Brain microvascular endothelial cell (primary cell): ENCODE results near the gene RAB3GAP1.

Experiments
- DNase-seq: peaks from one replicate; pipeline ENCODE4 v3.0.0-alpha.2; 2020
- H3K27ac ChIP-seq: fragments of 250-450 bp; sonication (Bioruptor Pico); 2 replicates; pipeline ENCODE4 v1.5.1; 2020; ENCODE audit warnings: mild to moderate bottlenecking, moderate library complexity
- H3K27me3 ChIP-seq: fragments of 250-450 bp; sonication (Bioruptor Pico); replicated peaks from 2 replicates; pipeline ENCODE4 v1.5.1; 2020; ENCODE audit warnings: mild to moderate bottlenecking
- H3K36me3 ChIP-seq: fragments of 250-450 bp; sonication (Bioruptor Pico); replicated peaks from 2 replicates; pipeline ENCODE4 v1.5.1; 2020; ENCODE audit warnings: mild to moderate bottlenecking
- H3K4me3 ChIP-seq: 2 replicates; pipeline ENCODE4 v1.5.1; 2011; ENCODE audit warnings: low read depth, mild to moderate bottlenecking, control low read depth, low read length, moderate library complexity
- CTCF ChIP-seq: IDR thresholded peaks from 2 replicates; pipeline ENCODE4 v1.5.1; 2011; ENCODE audit warnings: low read depth, mild to moderate bottlenecking, moderate library complexity, low read length, control low read depth, inconsistent platforms; ENCODE audit errors: missing control alignments
- in situ Hi-C: cut with HindIII; loops from 2 replicates; pipeline ENCODE4 v1.10.0; 2017; ENCODE audit warnings: low sequenced_read_pairs, low pct_ligation_motif_present

Gene RAB3GAP1

GRCh38 chr2:135190799-135191198 is 138.7 kb downstream of the RAB3GAP1 start:
- TF ChIP-seq CTCF: no peak
- H3K27me3 ChIP-seq: no peaks in the 10 kb centered on the region
- no peaks in the 10 kb centered on the region for H3K36me3 ChIP-seq
- in situ Hi-C loops: no loop called here
- H3K4me3 ChIP-seq: no peak overlapping the region
- no peak overlapping the region for H3K27ac ChIP-seq
- DNase-seq: no peak

DNA sequence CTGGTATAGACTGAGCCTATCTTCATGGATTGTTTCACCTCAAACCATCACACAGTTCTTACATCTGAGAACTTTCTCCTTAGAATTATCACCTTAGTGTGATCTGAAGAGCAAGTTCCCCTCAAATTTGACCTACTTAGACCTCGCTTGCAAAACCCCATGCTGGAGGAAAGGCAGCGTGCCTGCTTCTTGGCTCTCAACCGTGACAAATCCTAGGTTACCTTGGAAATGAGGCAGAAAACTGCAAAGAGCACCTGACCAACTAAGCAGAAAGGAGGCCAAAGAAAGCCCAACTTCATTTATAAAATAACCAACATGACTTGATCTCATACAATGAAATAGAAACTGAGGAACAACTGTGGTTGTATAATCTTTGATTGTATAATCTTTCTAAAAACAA is 146.4 kb downstream of the RAB3GAP1 start:
- no peaks in the 10 kb centered on the region for H3K27me3 ChIP-seq
- H3K4me3 ChIP-seq: no peak overlapping the region
- in situ Hi-C loops: no loop called here
- DNase-seq: no peak
- no peak overlapping the region for H3K27ac ChIP-seq
- H3K36me3 ChIP-seq: no peaks in the 10 kb centered on the region
- TF ChIP-seq CTCF: no peak

GRCh38 chr2:135202751-135203150 is 150.7 kb downstream of the RAB3GAP1 start:
- no peak overlapping the region for H3K4me3 ChIP-seq
- DNase-seq: no peak
- no peaks in the 10 kb centered on the region for H3K27me3 ChIP-seq
- no peak overlapping the region for H3K27ac ChIP-seq
- TF ChIP-seq CTCF: no peak
- H3K36me3 ChIP-seq: no peaks in the 10 kb centered on the region
- in situ Hi-C loops: no loop called here

DNA sequence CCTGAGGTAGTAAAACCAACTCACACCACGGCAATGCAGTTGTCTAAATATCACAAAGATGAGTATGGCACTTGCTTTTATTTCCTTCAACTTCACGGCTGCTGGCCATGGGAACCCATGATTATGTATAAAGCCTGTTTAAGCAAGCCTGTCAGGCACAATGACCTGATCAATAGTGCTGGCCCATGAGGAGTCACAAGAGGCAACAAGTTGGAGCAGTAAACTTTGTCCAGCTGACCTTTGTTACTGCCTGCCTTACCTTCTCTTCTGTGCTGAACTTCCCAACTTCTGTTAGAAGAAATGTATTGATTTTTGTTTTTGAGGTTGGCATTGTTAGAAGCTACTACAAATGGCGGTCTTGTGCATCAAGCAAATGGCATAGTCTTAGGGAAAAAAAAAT is 151.9 kb downstream of the RAB3GAP1 start:
- no peak overlapping the region for H3K27ac ChIP-seq
- no peak for TF ChIP-seq CTCF
- no peaks in the 10 kb centered on the region for H3K27me3 ChIP-seq
- DNase-seq: no peak
- H3K4me3 ChIP-seq: no peak overlapping the region
- H3K36me3 ChIP-seq: no peaks in the 10 kb centered on the region
- in situ Hi-C loops: no loop called here

DNA sequence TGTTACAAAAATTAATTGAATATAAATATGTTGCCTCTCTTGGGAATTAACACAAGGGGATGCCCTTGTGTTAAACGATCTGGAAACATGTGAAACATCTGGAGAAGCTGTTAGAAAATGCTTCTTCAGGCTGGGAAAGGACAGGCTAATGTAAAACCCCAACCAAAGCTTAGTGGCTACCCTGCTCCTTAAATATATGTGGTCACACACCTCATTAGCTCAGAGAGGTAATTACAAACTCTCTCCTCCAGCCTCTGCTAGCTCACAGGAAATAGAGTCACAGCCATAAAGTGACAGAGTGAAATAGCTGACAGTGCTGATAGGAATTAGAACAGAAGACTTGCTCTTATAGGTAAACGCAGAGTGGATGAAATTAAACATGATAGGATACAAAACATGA is 155.9 kb downstream of the RAB3GAP1 start:
- H3K4me3 ChIP-seq: no peak overlapping the region
- no peak for TF ChIP-seq CTCF
- no peaks in the 10 kb centered on the region for H3K36me3 ChIP-seq
- DNase-seq: no peak
- H3K27ac ChIP-seq: no peak overlapping the region
- H3K27me3 ChIP-seq: no peaks in the 10 kb centered on the region
- in situ Hi-C loops: no loop called here

GRCh38 chr2:135212757-135213156 is 160.7 kb downstream of the RAB3GAP1 start:
- in situ Hi-C loops: no loop called here

More at GRCh38 chr2:135212757-135213156, 160.7 kb downstream of the RAB3GAP1 start:
- no peak for DNase-seq
- Histone ChIP-seq H3K36me3 (no peaks in the 10 kb centered on the region), H3K27ac (no peak overlapping the region), H3K27me3 (no peaks in the 10 kb centered on the region), H3K4me3 (no peak overlapping the region)
- no peak for TF ChIP-seq CTCF
